GM12878 (cell line): ENCODE data around the gene MED13. TPM values are rescaled to one million over a fixed set of nuclear protein-coding genes. Genes with fewer than 3 reads are reported as not detected.

Experiments used
- BHLHE40 ChIP-seq, 2 experiments: fragments of 450-650 bp in 1 of 2; IDR thresholded peaks; 2 replicates each; pipeline ENCODE4 v1.6.1; 2011 to 2017; ENCODE audit warnings: low read depth in 2 of 2, borderline replicate concordance in 1 of 2, improper control_type of control experiment in 1 of 2, low read length in 1 of 2, mild to moderate bottlenecking in 1 of 2
- BMI1 ChIP-seq: fragments of 450-650 bp; IDR thresholded peaks from 2 replicates; pipeline ENCODE4 v1.6.1; 2016; ENCODE audit warnings: mild to moderate bottlenecking, moderate library complexity, borderline replicate concordance
- CBX3 ChIP-seq: fragments of 200-600 bp; sonication (generic); IDR thresholded peaks from 2 replicates; pipeline ENCODE4 v1.6.1; 2016; ENCODE audit warnings: low read depth, borderline replicate concordance
- CEBPZ ChIP-seq: fragments of 150-350 bp; IDR thresholded peaks from 2 replicates; pipeline ENCODE4 v1.6.1; 2016; ENCODE audit warnings: low read depth, low read length
- CHD1 ChIP-seq: IDR thresholded peaks from 2 replicates; pipeline ENCODE4 v1.6.1; 2012; ENCODE audit warnings: low read depth, low read length, improper control_type of control experiment
- HCFC1 ChIP-seq: fragments of 150-350 bp; IDR thresholded peaks from 2 replicates; pipeline ENCODE4 v1.6.1; 2014; ENCODE audit warnings: low read length
- HSF1 ChIP-seq: fragments of 150-350 bp; IDR thresholded peaks from 2 replicates; pipeline ENCODE4 v1.6.1; 2014; ENCODE audit warnings: mild to moderate bottlenecking, low read depth, low read length
- IKZF2 ChIP-seq, 2 experiments: fragments of 450-650 bp; IDR thresholded peaks; 2 replicates each; pipeline ENCODE4 v1.6.1; 2017; ENCODE audit warnings: mild to moderate bottlenecking in 2 of 2, moderate library complexity in 2 of 2
- JUNB ChIP-seq: IDR thresholded peaks from 2 replicates; pipeline ENCODE4 v1.6.1; 2016; ENCODE audit warnings: antibody characterized with exemption, mild to moderate bottlenecking
- JUND ChIP-seq: IDR thresholded peaks from 2 replicates; pipeline ENCODE4 v1.6.1; 2012; ENCODE audit warnings: low read depth, mild to moderate bottlenecking, low read length, improper control_type of control experiment, moderate library complexity
- KAT2A ChIP-seq: conservative IDR thresholded peaks from 2 replicates; pipeline ENCODE4 v1.6.1; 2011; ENCODE audit warnings: low read depth, low read length; ENCODE audit not compliant: control insufficient read depth
- MTA3 ChIP-seq: IDR thresholded peaks from 2 replicates; pipeline ENCODE4 v1.6.1; 2012; ENCODE audit warnings: low read length, inconsistent platforms, borderline replicate concordance
- PAX8 ChIP-seq: fragments of 450-650 bp; IDR thresholded peaks from 2 replicates; pipeline ENCODE4 v1.6.1; 2017; ENCODE audit warnings: mild to moderate bottlenecking, moderate library complexity
- RAD21 ChIP-seq: IDR thresholded peaks from 2 replicates; pipeline ENCODE4 v1.6.1; 2011; ENCODE audit warnings: mild to moderate bottlenecking, low read depth, low read length, moderate library complexity; ENCODE audit not compliant: insufficient read depth
- RCOR1 ChIP-seq: conservative IDR thresholded peaks from 2 replicates; pipeline ENCODE4 v1.6.1; 2012; ENCODE audit warnings: low read depth, low read length, improper control_type of control experiment
- ZNF207 ChIP-seq: fragments of 450-650 bp; IDR thresholded peaks from 2 replicates; pipeline ENCODE4 v1.6.1; 2014; ENCODE audit warnings: antibody characterized with exemption, mild to moderate bottlenecking, borderline replicate concordance
- ZNF384 ChIP-seq: IDR thresholded peaks from 2 replicates; pipeline ENCODE4 v1.6.1; 2012; ENCODE audit warnings: low read depth, mild to moderate bottlenecking, low read length, improper control_type of control experiment, borderline replicate concordance
- ZSCAN29 ChIP-seq: fragments of 450-650 bp; IDR thresholded peaks from 2 replicates; pipeline ENCODE4 v1.6.1; 2017; ENCODE audit warnings: mild to moderate bottlenecking, moderate library complexity
- polyA plus RNA-seq, 11 experiments: library from polyadenylated mRNA; depleted of rRNA in 4 of 11; unstranded in 6 of 11; stranded (reverse) in 5 of 11; fragments of >200 nt; fragmentation: Nextera tagmentation in 4 of 11; fragmentation: Illumina TruSeq in 1 of 11; extraction: Ambion mirVana in 4 of 11; extraction: Trizol in 1 of 11; gene quantifications; 1 replicate in 1 of 11; 2 replicates in 10 of 11; pipeline versions ENCODE4 v1.2.1 to v1.2.3, GENCODE V29; 2011 to 2016; ENCODE audit warnings: inconsistent platforms in 2 of 11, missing spikeins in 2 of 11, low read depth in 1 of 11
- total RNA-seq, 4 experiments: library from RNA; depleted of rRNA in 3 of 4; stranded (reverse); fragments of >200 nt in 3 of 4; fragmentation: Illumina TruSeq in 1 of 4; extraction: Trizol in 1 of 4; gene quantifications; 2 replicates each; pipeline versions ENCODE4 v1.2.1 to v1.2.3, GENCODE V29; 2013 to 2021
- TF ChIP-seq, protein P1 (sequence below): fragments of 450-650 bp; IDR thresholded peaks from 2 replicates; pipeline ENCODE4 v1.6.1; 2017; ENCODE audit warnings: mild to moderate bottlenecking, moderate library complexity
- TF ChIP-seq, protein P2 (sequence below): fragments of 450-650 bp; IDR thresholded peaks from 2 replicates; pipeline ENCODE4 v1.6.1; 2014; ENCODE audit warnings: mild to moderate bottlenecking

MED13 gene
- total and polyA plus RNA-seq, 10 of the 15 experiments (the other 5 are each of a cell fraction or from before 2014, with no cell fraction given) = 4.6 to 49.7 (median 21.3) TPM

DNA sequence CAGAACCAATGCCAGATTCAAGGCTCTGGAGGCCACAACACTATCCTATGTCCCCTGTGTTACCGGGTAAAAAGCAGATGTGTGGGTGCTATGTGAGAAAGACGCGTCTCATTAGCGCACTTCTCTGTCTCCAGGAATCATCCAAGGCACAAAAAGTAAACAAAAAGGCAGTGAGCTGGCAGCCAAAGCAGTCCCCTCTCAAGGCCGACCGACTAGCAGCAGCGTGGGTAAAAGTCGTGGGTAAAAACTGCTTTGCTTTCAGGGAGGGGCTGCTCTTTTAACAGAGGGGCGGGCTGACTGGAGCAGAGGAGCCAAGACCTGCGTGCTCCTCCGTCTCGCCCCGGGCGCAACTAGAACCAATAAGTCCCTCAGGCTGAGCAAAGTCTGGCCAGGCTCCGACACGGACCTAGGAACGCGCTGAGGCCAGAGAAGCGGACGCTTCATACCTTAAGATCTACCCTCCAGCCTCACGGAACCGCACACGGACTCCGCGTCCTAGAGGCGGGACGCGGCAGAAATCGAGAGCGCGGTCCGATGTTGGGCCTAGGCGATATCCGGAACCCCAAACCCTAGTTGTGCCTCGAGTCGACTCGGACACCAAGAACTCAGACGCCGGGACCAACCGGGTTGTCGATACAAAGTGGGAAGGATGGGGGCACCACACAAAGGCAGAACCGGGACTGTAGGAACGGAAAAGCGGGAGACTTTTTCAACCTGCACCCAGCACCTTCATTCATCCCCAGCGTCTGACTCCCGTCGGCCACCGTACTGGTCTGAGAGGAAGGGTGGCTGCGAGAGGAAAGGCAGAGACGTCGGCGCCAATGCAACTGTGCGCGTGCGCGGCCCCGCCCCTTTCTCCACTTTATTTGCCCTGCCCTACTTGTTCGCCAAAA lies 137.6 kb downstream of the MED13 start, which contains the start of gene INTS2 (continued):
- TF ChIP-seq HSF1 = no peak
- peak; percentile 80; the same call in 1 of the 2 replicates for TF ChIP-seq ZSCAN29
- TF ChIP-seq JUNB = no peak
- no peak for TF ChIP-seq BHLHE40 (IDR thresholded peaks at IDR 0.05; ENCODE audit: borderline replicate concordance in 1 of 2, low read depth in 2 of 2, low read length in 1 of 2)
- no peak for TF ChIP-seq CBX3
- no peak for TF ChIP-seq RAD21
- TF ChIP-seq CEBPZ = no peak
- TF ChIP-seq IKZF2 (IDR thresholded peaks at IDR 0.05) = peak in 1 of 2 experiments; percentile 19; a peak in 1 of 4 replicates
- 0 out of 2 replicates have a peak, but pooled peaks have one; percentile 76 for TF ChIP-seq CHD1
- no peak for TF ChIP-seq PAX8
- TF ChIP-seq BMI1 = no peak
- TF ChIP-seq JUND = no peak
- peak; percentile 59 for TF ChIP-seq HCFC1
- 0 out of 2 replicates have a peak, but pooled peaks have one; percentile 9 for TF ChIP-seq ZNF384
- peak; percentile 91 for TF ChIP-seq ZNF207
- peak; percentile 84; the same call in 1 of the 2 replicates for TF ChIP-seq MTA3
- no peak for TF ChIP-seq RCOR1
- TF ChIP-seq, protein P1, sequence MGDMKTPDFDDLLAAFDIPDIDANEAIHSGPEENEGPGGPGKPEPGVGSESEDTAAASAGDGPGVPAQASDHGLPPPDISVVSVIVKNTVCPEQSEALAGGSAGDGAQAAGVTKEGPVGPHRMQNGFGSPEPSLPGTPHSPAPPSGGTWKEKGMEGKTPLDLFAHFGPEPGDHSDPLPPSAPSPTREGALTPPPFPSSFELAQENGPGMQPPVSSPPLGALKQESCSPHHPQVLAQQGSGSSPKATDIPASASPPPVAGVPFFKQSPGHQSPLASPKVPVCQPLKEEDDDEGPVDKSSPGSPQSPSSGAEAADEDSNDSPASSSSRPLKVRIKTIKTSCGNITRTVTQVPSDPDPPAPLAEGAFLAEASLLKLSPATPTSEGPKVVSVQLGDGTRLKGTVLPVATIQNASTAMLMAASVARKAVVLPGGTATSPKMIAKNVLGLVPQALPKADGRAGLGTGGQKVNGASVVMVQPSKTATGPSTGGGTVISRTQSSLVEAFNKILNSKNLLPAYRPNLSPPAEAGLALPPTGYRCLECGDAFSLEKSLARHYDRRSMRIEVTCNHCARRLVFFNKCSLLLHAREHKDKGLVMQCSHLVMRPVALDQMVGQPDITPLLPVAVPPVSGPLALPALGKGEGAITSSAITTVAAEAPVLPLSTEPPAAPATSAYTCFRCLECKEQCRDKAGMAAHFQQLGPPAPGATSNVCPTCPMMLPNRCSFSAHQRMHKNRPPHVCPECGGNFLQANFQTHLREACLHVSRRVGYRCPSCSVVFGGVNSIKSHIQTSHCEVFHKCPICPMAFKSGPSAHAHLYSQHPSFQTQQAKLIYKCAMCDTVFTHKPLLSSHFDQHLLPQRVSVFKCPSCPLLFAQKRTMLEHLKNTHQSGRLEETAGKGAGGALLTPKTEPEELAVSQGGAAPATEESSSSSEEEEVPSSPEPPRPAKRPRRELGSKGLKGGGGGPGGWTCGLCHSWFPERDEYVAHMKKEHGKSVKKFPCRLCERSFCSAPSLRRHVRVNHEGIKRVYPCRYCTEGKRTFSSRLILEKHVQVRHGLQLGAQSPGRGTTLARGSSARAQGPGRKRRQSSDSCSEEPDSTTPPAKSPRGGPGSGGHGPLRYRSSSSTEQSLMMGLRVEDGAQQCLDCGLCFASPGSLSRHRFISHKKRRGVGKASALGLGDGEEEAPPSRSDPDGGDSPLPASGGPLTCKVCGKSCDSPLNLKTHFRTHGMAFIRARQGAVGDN = peak; percentile 60
- no peak for TF ChIP-seq KAT2A
- TF ChIP-seq, protein P2, sequence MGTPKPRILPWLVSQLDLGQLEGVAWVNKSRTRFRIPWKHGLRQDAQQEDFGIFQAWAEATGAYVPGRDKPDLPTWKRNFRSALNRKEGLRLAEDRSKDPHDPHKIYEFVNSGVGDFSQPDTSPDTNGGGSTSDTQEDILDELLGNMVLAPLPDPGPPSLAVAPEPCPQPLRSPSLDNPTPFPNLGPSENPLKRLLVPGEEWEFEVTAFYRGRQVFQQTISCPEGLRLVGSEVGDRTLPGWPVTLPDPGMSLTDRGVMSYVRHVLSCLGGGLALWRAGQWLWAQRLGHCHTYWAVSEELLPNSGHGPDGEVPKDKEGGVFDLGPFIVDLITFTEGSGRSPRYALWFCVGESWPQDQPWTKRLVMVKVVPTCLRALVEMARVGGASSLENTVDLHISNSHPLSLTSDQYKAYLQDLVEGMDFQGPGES = no peak
